GM12878 (cell line): ENCODE data around the gene IGSF8. TPM values are rescaled to one million over a fixed set of nuclear protein-coding genes. Genes with fewer than 3 reads are reported as not detected.

Experiments used
- ATAC-seq: fragments of 200-7000 bp; cut with Tn5 transposase; 3 replicates; pipeline ENCODE4 v1.9.1; 2020; ENCODE audit warnings: mild to moderate bottlenecking, moderate library complexity
- BruUV-seq: library from RNA; stranded (reverse); fragments of 400-500 nt; replicated peaks from 2 replicates; lab custom pipeline; 2021; lab: Mats Ljungman, UMichigan
- CTCF ChIA-PET: fragments of 300-600 bp; sonication (Branson Sonifier 250); formaldehyde crosslinking; extraction: SDS; loops from one replicate; lab custom pipeline; 2021; ENCODE audit warnings: inconsistent platforms; lab: Yijun Ruan, JAX
- POLR2A ChIA-PET: fragments of 350-600 bp; formaldehyde crosslinking; extraction: SDS; loops from one replicate; lab custom pipeline; 2021; ENCODE audit warnings: inconsistent platforms; lab: Charles Lee
- RAD21 ChIA-PET: fragments of 300-600 bp; sonication (Branson Sonifier 250); formaldehyde crosslinking; loops from one replicate; lab custom pipeline; 2023; ENCODE audit warnings: antibody characterized with exemption; ENCODE audit not compliant: unreplicated experiment; lab: Charles Lee
- SMC1A ChIA-PET: fragments of 300-600 bp; sonication (Branson Sonifier 250); formaldehyde crosslinking; loops from one replicate; lab custom pipeline; 2023; ENCODE audit not compliant: unreplicated experiment, uncharacterized antibody; lab: Charles Lee
- DNase-seq: peaks from one replicate; pipeline ENCODE4 v3.0.0-alpha.2; 2011; ENCODE audit warnings: low read depth, low spot score
- FAIRE-seq: peaks from 3 replicates; lab custom pipeline; 2011; peaks lifted over from hg19 to GRCh38; lab: Jason Lieb, UNC
- H2AFZ ChIP-seq: 2 replicates; pipeline ENCODE4 v1.6.0; 2011; ENCODE audit warnings: low read depth, low read length, control low read depth; ENCODE audit not compliant: control insufficient read depth
- H3K27ac ChIP-seq: 2 replicates; pipeline ENCODE4 v1.5.1; 2011; ENCODE audit warnings: control low read depth; ENCODE audit not compliant: control insufficient read depth, insufficient read depth
- H3K27me3 ChIP-seq, 2 experiments: replicated peaks in 1 of 2; 2 replicates each; pipeline versions ENCODE4 v1.6.0 to v1.6.1; 2011; ENCODE audit warnings: low read length in 1 of 2; ENCODE audit not compliant: control insufficient read depth in 2 of 2, insufficient read depth in 2 of 2
- H3K36me3 ChIP-seq, 2 experiments: 2 replicates each; pipeline ENCODE4 v1.5.1; 2011; ENCODE audit warnings: low read length in 1 of 2; ENCODE audit not compliant: control insufficient read depth in 2 of 2, insufficient read depth in 2 of 2
- H3K4me1 ChIP-seq: 2 replicates; pipeline ENCODE4 v1.6.1; 2011; ENCODE audit warnings: mild to moderate bottlenecking, low read length, moderate library complexity, mixed read lengths; ENCODE audit not compliant: control insufficient read depth, insufficient read depth
- H3K4me2 ChIP-seq: 2 replicates; pipeline ENCODE4 v1.6.0; 2011; ENCODE audit warnings: control low read depth; ENCODE audit not compliant: control insufficient read depth, insufficient read depth
- H3K4me3 ChIP-seq: fragments of 200-600 bp; sonication (generic); 2 replicates; pipeline ENCODE4 v1.5.1; 2016
- H3K79me2 ChIP-seq: 2 replicates; pipeline ENCODE4 v1.6.0; 2011; ENCODE audit warnings: low read length; ENCODE audit not compliant: control insufficient read depth, insufficient read depth
- H3K9ac ChIP-seq: 2 replicates; pipeline ENCODE4 v1.8.0; 2011; ENCODE audit warnings: low read length, control low read depth, mixed read lengths; ENCODE audit not compliant: control insufficient read depth, insufficient read depth
- H3K9me3 ChIP-seq: replicated peaks from 3 replicates; pipeline ENCODE4 v1.5.1; 2011; ENCODE audit warnings: mild to moderate bottlenecking, low read length; ENCODE audit not compliant: control insufficient read depth, insufficient read depth
- H4K20me1 ChIP-seq: 2 replicates; pipeline ENCODE4 v1.6.0; 2011; ENCODE audit not compliant: control insufficient read depth, insufficient read depth
- ASH2L ChIP-seq: fragments of 300-600, 200-600 bp; sonication (generic); IDR thresholded peaks from 2 replicates; pipeline ENCODE4 v1.6.1; 2017; ENCODE audit warnings: low read depth, mild to moderate bottlenecking, borderline replicate concordance
- ATF3 ChIP-seq: IDR thresholded peaks from 2 replicates; pipeline ENCODE4 v1.6.1; 2011; ENCODE audit warnings: low read depth, mild to moderate bottlenecking, low read length, moderate library complexity, borderline replicate concordance; ENCODE audit errors: extremely low read depth
- BHLHE40 ChIP-seq, 2 experiments: fragments of 450-650 bp in 1 of 2; IDR thresholded peaks; 2 replicates each; pipeline ENCODE4 v1.6.1; 2011 to 2017; ENCODE audit warnings: low read depth in 2 of 2, borderline replicate concordance in 1 of 2, improper control_type of control experiment in 1 of 2, low read length in 1 of 2, mild to moderate bottlenecking in 1 of 2
- CREB1 ChIP-seq: IDR thresholded peaks from 2 replicates; pipeline ENCODE4 v1.6.1; 2012; ENCODE audit warnings: low read depth, mild to moderate bottlenecking, inconsistent platforms
- CREM ChIP-seq: IDR thresholded peaks from 2 replicates; pipeline ENCODE4 v1.6.1; 2014; ENCODE audit warnings: antibody characterized with exemption, low read depth
- ETV6 ChIP-seq, 2 experiments: fragments of 450-650 bp in 1 of 2; IDR thresholded peaks in 1 of 2; conservative IDR thresholded peaks in 1 of 2; 2 replicates each; pipeline ENCODE4 v1.6.1; 2014; ENCODE audit warnings: antibody characterized with exemption in 1 of 2, borderline replicate concordance in 1 of 2, low read depth in 1 of 2, mild to moderate bottlenecking in 1 of 2, moderate library complexity in 1 of 2
- GABPA ChIP-seq: IDR thresholded peaks from 2 replicates; pipeline ENCODE4 v1.6.1; 2014; ENCODE audit warnings: antibody characterized with exemption, low read depth, mild to moderate bottlenecking, inconsistent platforms
- HDAC6 ChIP-seq: fragments of 200-600 bp; sonication (generic); IDR thresholded peaks from one replicate; pipeline ENCODE4 v1.8.0; 2017; ENCODE audit warnings: antibody characterized with exemption; ENCODE audit not compliant: unreplicated experiment
- IKZF1 ChIP-seq: fragments of 450-650 bp; conservative IDR thresholded peaks from 2 replicates; pipeline ENCODE4 v1.6.1; 2017; ENCODE audit warnings: antibody characterized with exemption, mild to moderate bottlenecking
- IRF5 ChIP-seq: fragments of 450-650 bp; IDR thresholded peaks from 2 replicates; pipeline ENCODE4 v1.6.1; 2017; ENCODE audit warnings: borderline replicate concordance
- MAX ChIP-seq: IDR thresholded peaks from 2 replicates; pipeline ENCODE4 v1.6.1; 2012; ENCODE audit warnings: low read depth, low read length, improper control_type of control experiment
- MTA3 ChIP-seq: IDR thresholded peaks from 2 replicates; pipeline ENCODE4 v1.6.1; 2012; ENCODE audit warnings: low read length, inconsistent platforms, borderline replicate concordance
- MYC ChIP-seq: IDR thresholded peaks from 2 replicates; pipeline ENCODE4 v1.6.1; 2011; ENCODE audit warnings: mild to moderate bottlenecking, low read length, moderate library complexity, inconsistent platforms; ENCODE audit not compliant: insufficient read depth, insufficient replicate concordance, insufficient read length, severe bottlenecking
- NFIC ChIP-seq: IDR thresholded peaks from 2 replicates; pipeline ENCODE4 v1.6.1; 2012; ENCODE audit warnings: low read depth, mild to moderate bottlenecking, inconsistent platforms, low read length, moderate library complexity
- NR2C1 ChIP-seq: fragments of 450-650 bp; IDR thresholded peaks from 2 replicates; pipeline ENCODE4 v1.6.1; 2017; ENCODE audit warnings: antibody characterized with exemption, mild to moderate bottlenecking, moderate library complexity
- RAD21 ChIP-seq: IDR thresholded peaks from 2 replicates; pipeline ENCODE4 v1.6.1; 2011; ENCODE audit warnings: mild to moderate bottlenecking, low read depth, low read length, moderate library complexity; ENCODE audit not compliant: insufficient read depth
- SP1 ChIP-seq: IDR thresholded peaks from one replicate; pipeline ENCODE4 v1.6.1; 2011; ENCODE audit warnings: low read depth, low read length
- TCF12 ChIP-seq: IDR thresholded peaks from 2 replicates; pipeline ENCODE4 v1.6.1; 2011; ENCODE audit warnings: low read depth, mild to moderate bottlenecking, low read length
- TCF3 ChIP-seq: IDR thresholded peaks from 2 replicates; pipeline ENCODE4 v1.6.1; 2012; ENCODE audit warnings: low read depth, mild to moderate bottlenecking, low read length, borderline replicate concordance; ENCODE audit not compliant: insufficient read depth
- WGBS: methylation state at CpG from one replicate; pipeline ENCODE4 v1.1.6; 2016; ENCODE audit warnings: low lambda C conversion rate; ENCODE audit not compliant: insufficient replicate concordance, insufficient coverage; ENCODE audit errors: missing lambda C conversion rate; 5-methylcytosine and 5-hydroxymethylcytosine counted together
- in situ Hi-C: fragments of 300-500 bp; cut with MboI; formaldehyde crosslinking; loops from 9 replicates; pipeline ENCODE4 v1.14.3; 2018; ENCODE audit warnings: mixed read lengths
- intact Hi-C: fragments of 100-400 bp; cut with micrococcal nuclease; formaldehyde crosslinking; loops from one replicate; pipeline ENCODE4 v1.14.2; 2022; ENCODE audit not compliant: unreplicated experiment
- polyA plus RNA-seq, 11 experiments: library from polyadenylated mRNA; depleted of rRNA in 4 of 11; unstranded in 6 of 11; stranded (reverse) in 5 of 11; fragments of >200 nt; fragmentation: Nextera tagmentation in 4 of 11; fragmentation: Illumina TruSeq in 1 of 11; extraction: Ambion mirVana in 4 of 11; extraction: Trizol in 1 of 11; gene quantifications; 1 replicate in 1 of 11; 2 replicates in 10 of 11; pipeline versions ENCODE4 v1.2.1 to v1.2.3, GENCODE V29; 2011 to 2016; ENCODE audit warnings: inconsistent platforms in 2 of 11, missing spikeins in 2 of 11, low read depth in 1 of 11
- total RNA-seq, 4 experiments: library from RNA; depleted of rRNA in 3 of 4; stranded (reverse); fragments of >200 nt in 3 of 4; fragmentation: Illumina TruSeq in 1 of 4; extraction: Trizol in 1 of 4; gene quantifications; 2 replicates each; pipeline versions ENCODE4 v1.2.1 to v1.2.3, GENCODE V29; 2013 to 2021
- TF ChIP-seq, protein P1 (sequence below): fragments of 450-650 bp; IDR thresholded peaks from 2 replicates; pipeline ENCODE4 v1.6.1; 2017; ENCODE audit warnings: antibody characterized with exemption, mild to moderate bottlenecking, moderate library complexity

IGSF8 gene
- total and polyA plus RNA-seq, 10 of the 15 experiments (the other 5 are each of a cell fraction or from before 2014, with no cell fraction given): 0.64 to 24.7 (median 13.9) TPM

GRCh38 chr1:160139840-160140239 is 41.4 kb upstream of the IGSF8 start:
- ChIA-PET RAD21 (no interaction called here), CTCF (no interaction called here), POLR2A (no interaction called here)
- no TSS peak for BruUV-seq
- H3K4me1 ChIP-seq: no peaks in the 10 kb centered on the region
- FAIRE-seq: no peak
- 58% methylated on average over 8 of the region's 8 CpGs for WGBS
- peaks cover 0 to 1% of the 10 kb centered on the region in 2 experiments; a peak in 2 of 4 replicates for H3K27me3 ChIP-seq
- in situ Hi-C loops: no loop called here
- no peaks in the 10 kb centered on the region for H3K79me2 ChIP-seq
- no peak for TF ChIP-seq MYC
- TF ChIP-seq ASH2L: no peak
- no peak for TF ChIP-seq GABPA
- no peak for TF ChIP-seq NR2C1
- TF ChIP-seq BHLHE40 (IDR thresholded peaks at IDR 0.05; ENCODE audit: borderline replicate concordance in 1 of 2, low read depth in 2 of 2, low read length in 1 of 2): no peak
- no peak for TF ChIP-seq ATF3
- TF ChIP-seq, protein P1, sequence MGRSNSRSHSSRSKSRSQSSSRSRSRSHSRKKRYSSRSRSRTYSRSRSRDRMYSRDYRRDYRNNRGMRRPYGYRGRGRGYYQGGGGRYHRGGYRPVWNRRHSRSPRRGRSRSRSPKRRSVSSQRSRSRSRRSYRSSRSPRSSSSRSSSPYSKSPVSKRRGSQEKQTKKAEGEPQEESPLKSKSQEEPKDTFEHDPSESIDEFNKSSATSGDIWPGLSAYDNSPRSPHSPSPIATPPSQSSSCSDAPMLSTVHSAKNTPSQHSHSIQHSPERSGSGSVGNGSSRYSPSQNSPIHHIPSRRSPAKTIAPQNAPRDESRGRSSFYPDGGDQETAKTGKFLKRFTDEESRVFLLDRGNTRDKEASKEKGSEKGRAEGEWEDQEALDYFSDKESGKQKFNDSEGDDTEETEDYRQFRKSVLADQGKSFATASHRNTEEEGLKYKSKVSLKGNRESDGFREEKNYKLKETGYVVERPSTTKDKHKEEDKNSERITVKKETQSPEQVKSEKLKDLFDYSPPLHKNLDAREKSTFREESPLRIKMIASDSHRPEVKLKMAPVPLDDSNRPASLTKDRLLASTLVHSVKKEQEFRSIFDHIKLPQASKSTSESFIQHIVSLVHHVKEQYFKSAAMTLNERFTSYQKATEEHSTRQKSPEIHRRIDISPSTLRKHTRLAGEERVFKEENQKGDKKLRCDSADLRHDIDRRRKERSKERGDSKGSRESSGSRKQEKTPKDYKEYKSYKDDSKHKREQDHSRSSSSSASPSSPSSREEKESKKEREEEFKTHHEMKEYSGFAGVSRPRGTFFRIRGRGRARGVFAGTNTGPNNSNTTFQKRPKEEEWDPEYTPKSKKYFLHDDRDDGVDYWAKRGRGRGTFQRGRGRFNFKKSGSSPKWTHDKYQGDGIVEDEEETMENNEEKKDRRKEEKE: no peak
- TF ChIP-seq CREM: no peak
- no peak for TF ChIP-seq RAD21
- no peak for TF ChIP-seq TCF12
- TF ChIP-seq CREB1: no peak
- TF ChIP-seq SP1: no peak
- no peak for TF ChIP-seq HDAC6
- TF ChIP-seq NFIC: no peak
- TF ChIP-seq IKZF1: no peak
- no peak for TF ChIP-seq MTA3
- no peak for TF ChIP-seq ETV6 (conservative IDR thresholded peaks at IDR 0.05 in 1 of 2, IDR thresholded peaks at IDR 0.05 in 1 of 2; ENCODE audit: borderline replicate concordance in 1 of 2, low read depth in 1 of 2)
- no peak for TF ChIP-seq IRF5
- no peak for TF ChIP-seq MAX
- TF ChIP-seq TCF3: no peak
- TF ChIP-seq, all 136 proteins: peak for 0
- Histone ChIP-seq H3K36me3 (no peaks in the 10 kb centered on the region), H3K4me3 (no peak overlapping the region), H3K9me3 (no peaks in the 10 kb centered on the region), H3K27ac (no peak overlapping the region), H3K9ac (no peak overlapping the region), H2AFZ (no peak overlapping the region), H3K4me2 (no peak overlapping the region), H4K20me1 (no peaks in the 10 kb centered on the region)
- intact Hi-C loops: no loop called here
- DNase-seq: no peak
- ATAC-seq: no peak
- SMC1A ChIA-PET: no interaction called here
